NB4 (cell line): Measurements from ENCODE around the gene MRPL36.

Experiments
- CTCF ChIP-seq: IDR thresholded peaks from one replicate; pipeline ENCODE4 v1.5.1; 2012; ENCODE audit warnings: low read depth, low read length
- MAX ChIP-seq: IDR thresholded peaks from 2 replicates; pipeline ENCODE4 v1.6.1; 2011; ENCODE audit warnings: low read depth, low read length
- MYC ChIP-seq: IDR thresholded peaks from 2 replicates; pipeline ENCODE4 v1.6.1; 2011; ENCODE audit warnings: low read depth, low read length
- POLR2A ChIP-seq: IDR thresholded peaks from 2 replicates; pipeline ENCODE4 v1.6.1; 2011; ENCODE audit warnings: mild to moderate bottlenecking; ENCODE audit not compliant: insufficient read length; ENCODE audit errors: extremely low read depth

- no peak for TF ChIP-seq CTCF
- TF ChIP-seq MAX = no peak
- TF ChIP-seq MYC = no peak
- TF ChIP-seq POLR2A = no peak
These were observed 45.2 kb upstream of the MRPL36 start for GRCh38 chr5:1844708-1845436.
